Glutamatergic neuron (in vitro differentiated cells): ENCODE results near the gene DNMT3B. TPM values are rescaled to one million over a fixed set of nuclear protein-coding genes. Genes with fewer than 3 reads are reported as not detected.

ENCODE experiments used
- DNase-seq: peaks from one replicate; pipeline ENCODE4 v3.0.0; 2022
- H3K27ac Mint-ChIP-seq: one replicate; pipeline ENCODE4 v1.8.0; 2020; ENCODE audit warnings: mild to moderate bottlenecking, mixed read lengths, inconsistent platforms; ENCODE audit not compliant: unreplicated experiment
- H3K27me3 Mint-ChIP-seq: one replicate; pipeline ENCODE4 v1.8.0; 2020; ENCODE audit warnings: mild to moderate bottlenecking, moderate library complexity, mixed read lengths, inconsistent platforms; ENCODE audit not compliant: unreplicated experiment
- H3K36me3 Mint-ChIP-seq: one replicate; pipeline ENCODE4 v1.8.0; 2020; ENCODE audit warnings: mild to moderate bottlenecking, mixed read lengths, inconsistent platforms; ENCODE audit not compliant: unreplicated experiment
- H3K4me1 Mint-ChIP-seq: one replicate; pipeline ENCODE4 v1.8.0; 2020; ENCODE audit warnings: mild to moderate bottlenecking, low read depth, mixed read lengths, inconsistent platforms; ENCODE audit not compliant: unreplicated experiment
- H3K4me3 Mint-ChIP-seq: one replicate; pipeline ENCODE4 v1.8.0; 2020; ENCODE audit warnings: mild to moderate bottlenecking, mixed read lengths, inconsistent platforms; ENCODE audit not compliant: unreplicated experiment
- H3K9me3 Mint-ChIP-seq: one replicate; pipeline ENCODE4 v1.8.0; 2020; ENCODE audit warnings: mild to moderate bottlenecking, moderate library complexity, mixed read lengths, inconsistent platforms; ENCODE audit not compliant: unreplicated experiment
- total RNA-seq: library from RNA; stranded (reverse); fragmentation: NEBNext Ultra II Directional; extraction: Animal tissue kit (Norgen Biotek cat#: 25700); gene quantifications from one replicate; pipeline ENCODE4 v1.2.1, GENCODE V29; 2021; ENCODE audit not compliant: unreplicated experiment
- TF ChIP-seq, protein P1 (sequence below): fragments of 200-600 bp; sonication (generic); IDR thresholded peaks from one replicate; pipeline ENCODE4 v1.5.0; 2021; ENCODE audit not compliant: partially characterized antibody, unreplicated experiment

The DNMT3B gene
- total RNA-seq, 1 donor from 2014 or later, result 29.0 TPM

GRCh38 chr20:32848846-32849245 is 86.7 kb downstream of the DNMT3B start:
- Mint-ChIP-seq H3K36me3 (no peaks in the 10 kb centered on the region), H3K4me3 (no peak overlapping the region), H3K27ac (no peak overlapping the region), H3K4me1 (peaks cover 2% of the 10 kb centered on the region), H3K27me3 (peaks cover 2% of the 10 kb centered on the region), H3K9me3 (no peaks in the 10 kb centered on the region)
- DNase-seq, result no peak
- TF ChIP-seq, protein P1, sequence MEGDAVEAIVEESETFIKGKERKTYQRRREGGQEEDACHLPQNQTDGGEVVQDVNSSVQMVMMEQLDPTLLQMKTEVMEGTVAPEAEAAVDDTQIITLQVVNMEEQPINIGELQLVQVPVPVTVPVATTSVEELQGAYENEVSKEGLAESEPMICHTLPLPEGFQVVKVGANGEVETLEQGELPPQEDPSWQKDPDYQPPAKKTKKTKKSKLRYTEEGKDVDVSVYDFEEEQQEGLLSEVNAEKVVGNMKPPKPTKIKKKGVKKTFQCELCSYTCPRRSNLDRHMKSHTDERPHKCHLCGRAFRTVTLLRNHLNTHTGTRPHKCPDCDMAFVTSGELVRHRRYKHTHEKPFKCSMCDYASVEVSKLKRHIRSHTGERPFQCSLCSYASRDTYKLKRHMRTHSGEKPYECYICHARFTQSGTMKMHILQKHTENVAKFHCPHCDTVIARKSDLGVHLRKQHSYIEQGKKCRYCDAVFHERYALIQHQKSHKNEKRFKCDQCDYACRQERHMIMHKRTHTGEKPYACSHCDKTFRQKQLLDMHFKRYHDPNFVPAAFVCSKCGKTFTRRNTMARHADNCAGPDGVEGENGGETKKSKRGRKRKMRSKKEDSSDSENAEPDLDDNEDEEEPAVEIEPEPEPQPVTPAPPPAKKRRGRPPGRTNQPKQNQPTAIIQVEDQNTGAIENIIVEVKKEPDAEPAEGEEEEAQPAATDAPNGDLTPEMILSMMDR, result no peak

DNA sequence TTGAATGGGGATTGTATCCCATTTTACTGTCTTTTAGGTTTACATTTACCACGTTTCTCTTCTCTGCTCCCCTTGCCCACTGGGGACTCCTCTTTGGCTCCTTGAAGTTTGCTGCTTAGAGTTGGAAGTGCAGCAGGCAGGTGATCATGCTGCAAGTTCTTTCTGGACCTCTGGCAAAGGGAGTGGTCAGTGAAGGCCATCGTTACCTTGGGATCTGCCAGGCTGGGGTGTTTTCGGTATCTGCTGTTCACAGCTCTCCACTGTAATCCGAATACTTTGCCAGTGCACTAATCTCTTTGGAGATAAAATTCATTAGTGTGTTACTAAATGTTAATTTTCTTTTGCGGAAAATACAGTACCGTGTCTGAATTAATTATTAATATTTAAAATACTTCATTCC is 87.4 kb downstream of the DNMT3B start:
- H3K27ac Mint-ChIP-seq, result no peak overlapping the region
- TF ChIP-seq, protein P1, result no peak

GRCh38 chr20:32855387-32855786 is 93.2 kb downstream of the DNMT3B start:
- H3K36me3 Mint-ChIP-seq, result no peaks in the 10 kb centered on the region
- H3K9me3 Mint-ChIP-seq, result no peaks in the 10 kb centered on the region
- no peak overlapping the region for H3K4me3 Mint-ChIP-seq
- TF ChIP-seq, protein P1, result no peak
- H3K27ac Mint-ChIP-seq, result no peak overlapping the region
- H3K27me3 Mint-ChIP-seq, result peaks cover 1% of the 10 kb centered on the region
- DNase-seq, result no peak
- H3K4me1 Mint-ChIP-seq, result no peaks in the 10 kb centered on the region

More for the DNA sequence above, 87.4 kb downstream of the DNMT3B start:
- Mint-ChIP-seq H3K9me3 (no peaks in the 10 kb centered on the region), H3K36me3 (no peaks in the 10 kb centered on the region), H3K4me3 (no peak overlapping the region), H3K4me1 (peaks cover 2% of the 10 kb centered on the region), H3K27me3 (peaks cover 2% of the 10 kb centered on the region)
- DNase-seq, result no peak

GRCh38 chr20:32858189-32858588 is 96.0 kb downstream of the DNMT3B start:
- Mint-ChIP-seq H3K4me3 (no peak overlapping the region), H3K4me1 (no peaks in the 10 kb centered on the region)
- DNase-seq, result no peak

More at GRCh38 chr20:32858189-32858588, 96.0 kb downstream of the DNMT3B start:
- Mint-ChIP-seq H3K27me3 (peaks cover 1% of the 10 kb centered on the region), H3K9me3 (no peaks in the 10 kb centered on the region), H3K36me3 (no peaks in the 10 kb centered on the region), H3K27ac (no peak overlapping the region)
- TF ChIP-seq, protein P1, result no peak

Other genes with a start within 250 kb of the DNMT3B start
- gene NOL4L, start 177.1 kb upstream of the DNMT3B start, total RNA-seq, result 106 TPM
- 0.25 TPM for gene C20orf203, start 88.4 kb upstream of the DNMT3B start, total RNA-seq
- gene COMMD7, start 18.9 kb upstream of the DNMT3B start, total RNA-seq, result 71.5 TPM
- gene MAPRE1, start 57.6 kb downstream of the DNMT3B start, total RNA-seq, result 232 TPM
- not detected for gene EFCAB8, start 96.5 kb downstream of the DNMT3B start, total RNA-seq
- gene SUN5, start 242.0 kb downstream of the DNMT3B start, total RNA-seq, result not detected
- not detected for gene BPIFB2, start 245.3 kb downstream of the DNMT3B start, total RNA-seq